K562 (cell line): Measurements from ENCODE around the gene CCDC78. TPM values are rescaled to one million over a fixed set of nuclear protein-coding genes. Genes with fewer than 3 reads are reported as not detected.

Experiments used
- FOSL1 ChIP-seq: fragments of 200-800 bp; sonication (Bioruptor generic); conservative IDR thresholded peaks from 2 replicates; pipeline ENCODE4 v1.6.1; 2016; ENCODE audit warnings: missing genetic modification characterization, missing compliant biosample characterization
- GATAD2B ChIP-seq: fragments of 450-650 bp; IDR thresholded peaks from 2 replicates; pipeline ENCODE4 v1.6.1; 2017; ENCODE audit warnings: mild to moderate bottlenecking, borderline replicate concordance
- HCFC1 ChIP-seq: IDR thresholded peaks from 2 replicates; pipeline ENCODE4 v1.6.1; 2012; ENCODE audit warnings: low read depth, low read length, improper control_type of control experiment
- HMGN3 ChIP-seq: IDR thresholded peaks from 2 replicates; pipeline ENCODE4 v1.6.1; 2011; ENCODE audit warnings: borderline replicate concordance, low read depth, mild to moderate bottlenecking, mixed read lengths, low read length; ENCODE audit not compliant: insufficient read length; ENCODE audit errors: extremely low read depth
- KDM5B ChIP-seq: fragments of 200-600 bp; sonication (generic); IDR thresholded peaks from 2 replicates; pipeline ENCODE4 v1.6.1; 2012; ENCODE audit warnings: low read depth, mild to moderate bottlenecking, moderate library complexity, low read length, control low read depth, inconsistent platforms; ENCODE audit not compliant: insufficient replicate concordance
- PHF8 ChIP-seq: fragments of 200-600 bp; sonication (generic); IDR thresholded peaks from 2 replicates; pipeline ENCODE4 v1.6.1; 2012; ENCODE audit warnings: mixed run types, mild to moderate bottlenecking, inconsistent platforms, low read length, moderate library complexity, borderline replicate concordance
- POLR2AphosphoS5 ChIP-seq: IDR thresholded peaks from 2 replicates; pipeline ENCODE4 v1.6.1; 2011; ENCODE audit warnings: mild to moderate bottlenecking, low read depth, low read length, moderate library complexity; ENCODE audit not compliant: control insufficient read depth, insufficient read depth
- SIN3A ChIP-seq, 2 experiments: fragments of 150-350 bp in 1 of 2; IDR thresholded peaks; 2 replicates each; pipeline ENCODE4 v1.6.1; 2011 to 2016; ENCODE audit warnings: borderline replicate concordance in 2 of 2, low read depth in 2 of 2, low read length in 2 of 2, mild to moderate bottlenecking in 2 of 2, moderate library complexity in 2 of 2; ENCODE audit not compliant: control insufficient read depth in 1 of 2
- TAF7 ChIP-seq: fragments of 450-650 bp; IDR thresholded peaks from 2 replicates; pipeline ENCODE4 v1.6.1; 2016; ENCODE audit warnings: missing genetic modification characterization, missing compliant biosample characterization
- ZFX ChIP-seq: sonication (generic); formaldehyde crosslinking; IDR thresholded peaks from 2 replicates; pipeline ENCODE4 v1.8.0; 2022; ENCODE audit warnings: mild to moderate bottlenecking, missing genetic modification reagents, moderate library complexity
- polyA plus RNA-seq, 8 experiments: library from polyadenylated mRNA; depleted of rRNA in 4 of 8; stranded (reverse) in 5 of 8; unstranded in 3 of 8; fragments of >200 nt; fragmentation: Nextera tagmentation in 2 of 8; fragmentation: Illumina TruSeq in 1 of 8; extraction: Ambion mirVana in 2 of 8; extraction: Trizol in 1 of 8; gene quantifications; 2 replicates each; pipeline versions ENCODE4 v1.2.1 to v1.2.3, GENCODE V29; 2011 to 2014; ENCODE audit warnings: inconsistent platforms in 1 of 8, missing spikeins in 1 of 8
- total RNA-seq, 7 experiments: library from RNA; depleted of rRNA in 6 of 7; stranded (reverse); fragments of >200 nt in 6 of 7; fragmentation: Illumina TruSeq in 2 of 7; extraction: Trizol in 2 of 7; gene quantifications; 2 replicates each; pipeline versions ENCODE4 v1.2.1 to v1.2.3, GENCODE V29; 2011 to 2021; ENCODE audit warnings: low replicate concordance in 1 of 7
- TF ChIP-seq, protein P1 (sequence below): fragments of 250-450 bp; sonication (Bioruptor Pico); IDR thresholded peaks from 2 replicates; pipeline ENCODE4 v1.4.0; 2020
- TF ChIP-seq, protein P2 (sequence below), 3 experiments: fragments of 200-800 bp in 1 of 3; fragments of 250-450 bp in 1 of 3; fragments of 450-650 bp in 1 of 3; sonication (Bioruptor Pico) in 1 of 3; sonication (Bioruptor generic) in 1 of 3; formaldehyde crosslinking in 1 of 3; IDR thresholded peaks; 2 replicates each; pipeline versions ENCODE4 v1.6.1 to v1.8.0; 2016 to 2022; ENCODE audit warnings: mild to moderate bottlenecking in 2 of 3, missing genetic modification characterization in 2 of 3, missing compliant biosample characterization in 1 of 3, moderate library complexity in 1 of 3

CCDC78 gene
- total and polyA plus RNA-seq, 9 of the 15 experiments (the other 6 are each of a cell fraction or from before 2014, with no cell fraction given), result 0.24 to 17.7 (median 2.9) TPM

DNA sequence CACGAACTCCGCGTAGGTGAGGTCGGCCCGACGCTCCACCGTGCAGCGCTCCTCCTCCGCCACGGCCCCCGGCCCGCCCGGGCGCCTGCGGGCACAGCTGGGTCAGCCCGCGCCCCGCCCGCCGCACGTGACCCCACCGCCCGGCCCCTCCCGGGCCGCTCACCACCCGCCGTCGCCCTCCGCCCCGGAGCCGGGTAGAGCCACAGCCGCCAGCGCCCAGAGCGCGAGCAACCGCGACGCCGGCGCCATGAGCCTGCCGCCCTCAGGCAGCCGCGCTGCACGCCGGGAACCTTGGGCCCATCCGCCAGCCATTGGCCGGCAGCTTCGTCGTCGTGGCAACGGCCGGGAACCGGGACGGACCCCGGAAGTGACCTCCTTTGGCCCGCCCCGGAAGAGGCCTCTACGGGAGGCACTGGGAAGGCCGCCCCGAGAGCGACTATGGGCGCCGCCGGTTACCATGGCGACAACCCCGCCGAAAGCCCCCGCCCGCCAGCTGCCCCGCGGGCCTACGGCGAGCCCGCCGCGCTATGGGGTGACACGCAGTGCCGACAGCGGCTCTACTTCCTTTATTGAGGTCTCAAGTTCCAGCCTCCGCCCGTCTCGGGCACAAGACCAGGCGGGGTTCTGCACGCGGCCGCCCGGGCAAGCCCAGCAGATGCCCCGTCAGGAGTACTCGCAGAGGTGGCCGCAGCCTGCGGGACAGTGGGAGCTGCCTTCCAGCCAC, 42.0 kb downstream of the CCDC78 start, which contains the start of gene JMJD8 (continued):
- TF ChIP-seq, protein P1, sequence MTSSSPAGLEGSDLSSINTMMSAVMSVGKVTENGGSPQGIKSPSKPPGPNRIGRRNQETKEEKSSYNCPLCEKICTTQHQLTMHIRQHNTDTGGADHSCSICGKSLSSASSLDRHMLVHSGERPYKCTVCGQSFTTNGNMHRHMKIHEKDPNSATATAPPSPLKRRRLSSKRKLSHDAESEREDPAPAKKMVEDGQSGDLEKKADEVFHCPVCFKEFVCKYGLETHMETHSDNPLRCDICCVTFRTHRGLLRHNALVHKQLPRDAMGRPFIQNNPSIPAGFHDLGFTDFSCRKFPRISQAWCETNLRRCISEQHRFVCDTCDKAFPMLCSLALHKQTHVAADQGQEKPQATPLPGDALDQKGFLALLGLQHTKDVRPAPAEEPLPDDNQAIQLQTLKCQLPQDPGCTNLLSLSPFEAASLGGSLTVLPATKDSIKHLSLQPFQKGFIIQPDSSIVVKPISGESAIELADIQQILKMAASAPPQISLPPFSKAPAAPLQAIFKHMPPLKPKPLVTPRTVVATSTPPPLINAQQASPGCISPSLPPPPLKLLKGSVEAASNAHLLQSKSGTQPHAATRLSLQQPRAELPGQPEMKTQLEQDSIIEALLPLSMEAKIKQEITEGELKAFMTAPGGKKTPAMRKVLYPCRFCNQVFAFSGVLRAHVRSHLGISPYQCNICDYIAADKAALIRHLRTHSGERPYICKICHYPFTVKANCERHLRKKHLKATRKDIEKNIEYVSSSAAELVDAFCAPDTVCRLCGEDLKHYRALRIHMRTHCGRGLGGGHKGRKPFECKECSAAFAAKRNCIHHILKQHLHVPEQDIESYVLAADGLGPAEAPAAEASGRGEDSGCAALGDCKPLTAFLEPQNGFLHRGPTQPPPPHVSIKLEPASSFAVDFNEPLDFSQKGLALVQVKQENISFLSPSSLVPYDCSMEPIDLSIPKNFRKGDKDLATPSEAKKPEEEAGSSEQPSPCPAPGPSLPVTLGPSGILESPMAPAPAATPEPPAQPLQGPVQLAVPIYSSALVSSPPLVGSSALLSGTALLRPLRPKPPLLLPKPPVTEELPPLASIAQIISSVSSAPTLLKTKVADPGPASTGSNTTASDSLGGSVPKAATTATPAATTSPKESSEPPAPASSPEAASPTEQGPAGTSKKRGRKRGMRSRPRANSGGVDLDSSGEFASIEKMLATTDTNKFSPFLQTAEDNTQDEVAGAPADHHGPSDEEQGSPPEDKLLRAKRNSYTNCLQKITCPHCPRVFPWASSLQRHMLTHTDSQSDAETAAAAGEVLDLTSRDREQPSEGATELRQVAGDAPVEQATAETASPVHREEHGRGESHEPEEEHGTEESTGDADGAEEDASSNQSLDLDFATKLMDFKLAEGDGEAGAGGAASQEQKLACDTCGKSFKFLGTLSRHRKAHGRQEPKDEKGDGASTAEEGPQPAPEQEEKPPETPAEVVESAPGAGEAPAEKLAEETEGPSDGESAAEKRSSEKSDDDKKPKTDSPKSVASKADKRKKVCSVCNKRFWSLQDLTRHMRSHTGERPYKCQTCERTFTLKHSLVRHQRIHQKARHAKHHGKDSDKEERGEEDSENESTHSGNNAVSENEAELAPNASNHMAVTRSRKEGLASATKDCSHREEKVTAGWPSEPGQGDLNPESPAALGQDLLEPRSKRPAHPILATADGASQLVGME (CRISPR knock-in tag), result no peak
- peak; percentile 62; the same call in 1 of the 2 replicates for TF ChIP-seq PHF8
- peak; percentile 79; the same call in 1 of the 2 replicates for TF ChIP-seq POLR2AphosphoS5
- TF ChIP-seq HMGN3, result peak; percentile 14
- TF ChIP-seq SIN3A (IDR thresholded peaks at IDR 0.05; ENCODE audit: borderline replicate concordance in 2 of 2, control insufficient read depth in 1 of 2, low read depth in 2 of 2, low read length in 2 of 2), result peak; percentile 40 to 90; a peak in 3 of 4 replicates
- peak; percentile 69 for TF ChIP-seq ZFX (CRISPR knock-in tag)
- peak; percentile 72 for TF ChIP-seq KDM5B
- TF ChIP-seq FOSL1 (tag), result no peak
- peak; percentile 90 for TF ChIP-seq GATAD2B
- TF ChIP-seq HCFC1, result peak; percentile 71
- TF ChIP-seq TAF7, result no peak
- TF ChIP-seq, protein P2, sequence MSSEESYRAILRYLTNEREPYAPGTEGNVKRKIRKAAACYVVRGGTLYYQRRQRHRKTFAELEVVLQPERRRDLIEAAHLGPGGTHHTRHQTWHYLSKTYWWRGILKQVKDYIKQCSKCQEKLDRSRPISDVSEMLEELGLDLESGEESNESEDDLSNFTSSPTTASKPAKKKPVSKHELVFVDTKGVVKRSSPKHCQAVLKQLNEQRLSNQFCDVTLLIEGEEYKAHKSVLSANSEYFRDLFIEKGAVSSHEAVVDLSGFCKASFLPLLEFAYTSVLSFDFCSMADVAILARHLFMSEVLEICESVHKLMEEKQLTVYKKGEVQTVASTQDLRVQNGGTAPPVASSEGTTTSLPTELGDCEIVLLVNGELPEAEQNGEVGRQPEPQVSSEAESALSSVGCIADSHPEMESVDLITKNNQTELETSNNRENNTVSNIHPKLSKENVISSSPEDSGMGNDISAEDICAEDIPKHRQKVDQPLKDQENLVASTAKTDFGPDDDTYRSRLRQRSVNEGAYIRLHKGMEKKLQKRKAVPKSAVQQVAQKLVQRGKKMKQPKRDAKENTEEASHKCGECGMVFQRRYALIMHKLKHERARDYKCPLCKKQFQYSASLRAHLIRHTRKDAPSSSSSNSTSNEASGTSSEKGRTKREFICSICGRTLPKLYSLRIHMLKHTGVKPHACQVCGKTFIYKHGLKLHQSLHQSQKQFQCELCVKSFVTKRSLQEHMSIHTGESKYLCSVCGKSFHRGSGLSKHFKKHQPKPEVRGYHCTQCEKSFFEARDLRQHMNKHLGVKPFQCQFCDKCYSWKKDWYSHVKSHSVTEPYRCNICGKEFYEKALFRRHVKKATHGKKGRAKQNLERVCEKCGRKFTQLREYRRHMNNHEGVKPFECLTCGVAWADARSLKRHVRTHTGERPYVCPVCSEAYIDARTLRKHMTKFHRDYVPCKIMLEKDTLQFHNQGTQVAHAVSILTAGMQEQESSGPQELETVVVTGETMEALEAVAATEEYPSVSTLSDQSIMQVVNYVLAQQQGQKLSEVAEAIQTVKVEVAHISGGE (CRISPR knock-in tag; IDR thresholded peaks at IDR 0.05), result peak in 2 of 3 experiments; percentile 58 to 87; a peak in 2 of 6 replicates
